T follicular helper cell (primary cell): Measurements from ENCODE around the gene EPHA6.

Experiments used
- DNase-seq: peaks from one replicate; pipeline ENCODE4 v3.0.0-alpha.2; 2020; ENCODE audit warnings: low read depth

EPHA6 gene

GRCh38 chr3:97277708-97278107 lies 463.3 kb downstream of the EPHA6 start:
- DNase-seq: no peak

GRCh38 chr3:97278506-97278905 lies 464.1 kb downstream of the EPHA6 start:
- no peak for DNase-seq

DNA sequence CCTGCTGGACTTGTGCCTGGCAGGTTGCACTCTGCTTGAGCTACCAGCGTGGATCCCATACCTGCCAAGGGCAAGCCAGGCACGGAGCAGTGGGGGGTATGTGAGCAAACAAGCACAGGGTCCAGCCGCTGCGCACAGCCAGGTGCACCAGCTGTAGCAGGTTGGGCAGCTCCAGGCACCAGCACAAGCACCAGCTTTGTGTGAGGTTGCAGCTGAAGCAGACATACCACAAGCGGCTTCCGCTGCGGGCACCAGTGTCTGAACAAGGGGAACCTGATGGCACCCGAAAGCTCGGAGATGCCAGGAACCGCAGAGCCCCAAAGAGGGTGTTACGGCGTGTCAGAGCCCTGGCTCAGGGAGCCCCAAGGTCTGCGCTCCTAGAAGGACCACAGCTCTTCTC lies 477.5 kb downstream of the EPHA6 start:
- DNase-seq: no peak

DNA sequence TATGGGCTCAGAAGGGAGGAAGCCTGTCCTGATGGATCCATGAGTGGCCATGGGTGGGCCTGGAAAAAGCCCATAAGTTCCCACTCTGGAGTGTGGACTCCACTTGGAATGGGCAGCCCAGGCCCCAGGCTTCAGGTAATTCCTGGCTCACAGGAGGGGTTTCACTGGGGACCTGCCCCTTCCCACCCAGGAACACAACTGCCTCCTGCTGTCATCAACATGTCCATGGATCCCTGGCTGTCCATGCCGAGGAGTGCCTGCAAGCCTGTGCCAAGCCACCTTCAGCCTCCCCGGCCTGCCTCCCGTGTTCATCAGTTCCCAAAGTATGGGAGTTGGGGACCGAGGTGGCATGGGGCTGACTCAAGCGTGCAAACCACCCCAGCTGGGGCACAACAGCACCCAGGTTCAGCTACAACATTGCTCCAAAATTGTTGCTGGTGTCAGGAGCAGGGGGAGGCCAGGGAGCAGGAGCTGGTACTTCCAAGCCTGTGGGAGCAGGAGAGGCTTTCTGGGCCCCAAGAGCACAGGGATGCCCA lies 479.3 kb downstream of the EPHA6 start:
- no peak for DNase-seq

GRCh38 chr3:97297032-97297431 lies 482.6 kb downstream of the EPHA6 start:
- no peak for DNase-seq

GRCh38 chr3:97301114-97301513 lies 486.7 kb downstream of the EPHA6 start:
- no peak for DNase-seq

DNA sequence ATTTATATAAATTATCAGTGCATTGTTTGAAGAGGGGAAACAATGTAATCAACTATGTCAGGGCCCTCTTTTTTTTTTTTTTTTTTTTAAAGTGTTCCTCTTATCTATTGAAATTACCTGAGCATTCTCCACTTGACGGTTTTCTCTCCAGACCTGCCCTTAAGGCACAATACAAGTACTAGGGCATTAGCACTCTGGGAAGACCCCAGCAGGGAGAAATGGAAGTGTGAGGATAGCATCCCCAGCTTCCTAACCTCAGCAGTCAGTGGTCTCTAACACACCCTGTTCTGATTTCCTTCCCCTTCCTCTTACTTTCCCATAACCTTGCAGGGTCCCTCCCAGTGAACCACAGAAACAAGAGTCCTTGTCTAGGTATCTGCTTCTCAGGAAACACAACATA lies 491.8 kb downstream of the EPHA6 start:
- no peak for DNase-seq

- DNase-seq: no peak
Observed at GRCh38 chr3:97338375-97338774, 524.0 kb downstream of the EPHA6 start.

- DNase-seq: no peak
Observed at GRCh38 chr3:97340940-97341339, 526.5 kb downstream of the EPHA6 start.

- no peak for DNase-seq
Observed at GRCh38 chr3:97347780-97348179, 533.4 kb downstream of the EPHA6 start.

DNA sequence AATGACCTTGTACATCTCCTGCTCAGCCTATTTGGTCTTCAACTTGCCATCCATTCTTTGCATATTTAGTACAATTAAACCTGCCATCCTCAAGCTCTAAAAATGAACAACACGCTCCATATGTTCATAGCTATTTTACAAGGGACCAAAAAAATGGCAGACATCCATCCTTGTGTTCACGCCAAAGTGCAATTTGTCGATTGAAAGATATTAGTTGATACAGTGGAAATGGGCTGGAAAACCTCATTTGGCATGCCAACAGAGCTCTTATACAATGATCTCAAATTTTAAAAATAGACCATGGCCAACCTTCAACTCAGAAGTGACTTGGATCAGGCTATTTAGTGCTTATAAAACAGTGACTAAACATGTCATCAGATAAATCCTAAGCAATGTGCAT lies 536.6 kb downstream of the EPHA6 start:
- DNase-seq: no peak

- no peak for DNase-seq
Observed at GRCh38 chr3:97353176-97353575, 538.8 kb downstream of the EPHA6 start.

GRCh38 chr3:97359977-97360376 lies 545.6 kb downstream of the EPHA6 start:
- no peak for DNase-seq

- no peak for DNase-seq
Observed at GRCh38 chr3:97360804-97361203, 546.4 kb downstream of the EPHA6 start.

DNA sequence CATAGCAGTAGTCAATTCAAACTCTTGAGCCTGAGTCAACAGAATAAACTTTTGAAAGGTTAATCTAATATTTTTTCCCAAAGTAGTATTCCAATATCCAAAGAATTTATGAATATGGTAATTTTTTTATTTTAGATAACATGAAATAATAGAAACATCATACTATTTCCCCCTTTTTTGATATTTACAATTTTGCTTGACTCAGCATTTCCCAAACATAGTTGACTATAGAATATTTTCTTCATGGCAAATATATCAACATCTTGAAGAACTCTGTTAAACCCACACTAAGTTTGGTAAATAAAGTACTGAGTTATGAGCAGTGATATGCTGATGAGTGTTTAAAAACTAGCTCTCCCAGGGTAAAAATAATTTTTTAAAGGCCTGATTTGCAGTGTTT lies 570.2 kb downstream of the EPHA6 start:
- DNase-seq: no peak

- no peak for DNase-seq
Observed at GRCh38 chr3:97388774-97389173, 574.4 kb downstream of the EPHA6 start.

DNA sequence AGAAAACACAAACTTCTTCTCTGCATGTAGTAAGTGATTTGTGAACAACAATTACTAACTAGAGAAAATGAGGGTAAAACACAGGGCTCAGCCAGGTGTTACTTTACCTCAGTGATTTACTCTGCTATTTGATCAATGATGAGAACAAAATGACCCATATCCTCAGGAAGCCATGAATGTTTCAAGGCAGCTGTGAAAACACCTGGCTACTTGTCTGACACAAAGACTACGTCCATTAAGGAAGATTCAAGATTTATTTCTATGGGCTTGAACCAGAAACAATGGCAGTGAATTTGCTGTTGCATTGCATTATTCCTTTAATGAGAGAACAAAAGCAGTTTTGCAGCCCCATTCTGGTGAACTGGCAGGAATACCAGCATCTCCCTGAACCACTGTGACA lies 575.5 kb downstream of the EPHA6 start:
- DNase-seq: no peak

DNA sequence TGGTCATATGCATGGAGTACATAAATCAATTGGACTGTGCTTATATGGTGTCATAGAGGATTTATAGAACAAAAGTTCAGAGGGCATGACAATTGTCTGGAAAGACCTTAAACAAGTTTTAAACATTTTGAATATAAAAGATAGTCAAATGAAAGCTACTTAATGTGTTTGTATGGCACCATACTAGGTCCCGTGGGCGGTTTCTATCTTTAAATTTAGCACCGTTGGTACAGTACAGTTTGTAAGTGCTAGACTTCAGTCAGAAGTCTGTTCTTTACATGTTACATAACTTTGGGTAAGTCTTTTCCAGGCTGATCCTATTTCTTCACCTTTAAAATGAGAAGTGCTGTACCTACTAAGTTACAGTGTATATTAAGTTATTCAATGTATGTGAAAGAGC lies 576.8 kb downstream of the EPHA6 start:
- no peak for DNase-seq

DNA sequence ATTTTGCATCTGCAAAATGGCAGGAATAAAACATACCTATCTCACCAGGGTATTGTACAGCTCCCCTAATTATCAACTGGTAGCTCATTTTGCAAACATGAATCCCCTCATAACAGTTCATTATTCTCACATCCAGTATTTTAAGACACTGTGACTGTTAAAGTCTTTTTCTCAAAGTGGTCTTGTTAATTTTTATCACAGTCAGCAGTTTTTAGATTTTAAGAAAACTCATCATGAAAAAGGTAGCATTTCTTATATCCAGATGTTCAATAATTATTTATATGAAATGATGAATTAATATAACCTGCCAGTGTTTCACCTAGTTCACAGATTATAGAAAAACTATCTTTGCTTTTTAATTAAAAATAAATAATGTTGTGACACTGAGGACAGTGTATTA lies 595.2 kb downstream of the EPHA6 start:
- DNase-seq: no peak

- DNase-seq: no peak
Observed at GRCh38 chr3:97421565-97421964, 607.2 kb downstream of the EPHA6 start.

DNA sequence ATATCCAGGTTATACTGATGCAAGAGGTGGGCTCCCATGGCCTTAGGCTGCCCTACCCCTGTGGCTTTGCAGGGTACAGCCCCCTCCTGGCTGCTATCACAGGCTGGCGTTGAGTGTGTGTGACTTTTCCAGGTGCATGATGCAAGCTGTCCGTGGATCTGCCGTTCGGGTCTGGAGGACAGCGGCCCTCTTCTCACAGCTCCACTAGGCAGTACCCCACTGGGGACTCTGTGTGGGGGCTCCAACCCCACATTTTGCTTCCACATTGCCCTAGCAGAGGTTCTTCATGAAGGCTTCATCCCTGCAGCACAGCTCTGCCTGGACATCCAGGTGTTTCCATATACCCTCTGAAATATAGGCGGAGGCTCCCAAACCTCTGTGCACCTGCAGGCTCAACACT lies 610.6 kb downstream of the EPHA6 start:
- no peak for DNase-seq

DNA sequence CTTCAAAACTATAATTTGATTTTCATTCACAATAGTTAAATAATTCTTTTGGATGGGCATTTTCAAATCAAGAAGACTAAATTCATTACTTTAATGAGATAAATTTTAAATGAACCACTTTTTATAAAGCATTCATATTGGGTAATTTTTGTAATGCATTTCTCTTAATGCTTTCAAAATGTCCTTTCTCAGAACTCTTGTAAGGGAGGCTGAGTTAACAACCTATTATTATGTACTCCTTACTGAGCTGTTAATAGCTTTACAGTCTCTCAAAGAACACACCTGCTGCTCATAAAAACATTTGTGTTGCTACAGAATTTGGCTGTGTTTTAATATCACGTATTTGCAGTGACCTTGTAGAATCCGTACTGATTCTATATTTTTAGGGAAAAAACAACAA lies 616.2 kb downstream of the EPHA6 start:
- DNase-seq: no peak

DNA sequence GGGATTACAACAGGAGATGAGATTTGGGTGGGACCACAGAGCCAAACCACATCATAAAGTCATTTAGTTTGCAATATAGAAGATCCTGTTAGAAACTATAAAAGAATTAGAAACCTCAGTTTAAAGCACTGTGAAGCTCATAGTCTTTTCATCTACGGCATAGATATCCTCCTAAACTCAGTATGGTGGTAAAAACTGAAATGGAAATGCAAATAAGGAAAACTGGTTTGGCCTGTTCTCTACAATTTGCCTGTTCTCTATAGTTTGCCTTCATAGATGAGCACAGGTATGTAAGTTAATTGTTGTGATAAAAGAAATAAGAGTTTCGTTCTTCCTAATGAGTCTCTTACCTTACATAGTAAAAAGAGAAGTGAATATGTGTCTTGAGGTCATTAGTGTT lies 618.5 kb downstream of the EPHA6 start:
- DNase-seq: no peak

GRCh38 chr3:97438131-97438530 lies 623.7 kb downstream of the EPHA6 start:
- DNase-seq: no peak

- DNase-seq: no peak
Observed at GRCh38 chr3:97439373-97439772, 625.0 kb downstream of the EPHA6 start.
